ENCODE results near the gene ZNF559. TPM values are rescaled to one million over a fixed set of nuclear protein-coding genes. Genes with fewer than 3 reads are reported as not detected.
A peak's percentile ranks its signal among the peaks of the same experiment; 100 is the strongest.
"Not testable (repeated sequence)": the region's sequence is repeated elsewhere in the genome, so short reads cannot be mapped to it uniquely, and the experiment has no call there.

The ZNF559 gene
- total RNA-seq (2021) (12.3 and 17.2 TPM in 2 replicates), Bru-seq, nascent RNA (percentile 74 among the genes with signal in this experiment), BruChase-seq, experiment 1, labeled RNA remaining after a 2-hour chase (percentile 88 among the genes with signal in this experiment), BruChase-seq, experiment 2, labeled RNA remaining after a 6-hour chase (percentile 83 among the genes with signal in this experiment)
- long read RNA-seq, partial matches to known transcripts: 7 of 21 reads
- long read RNA-seq, other reads (novel, unspliced or antisense): 8 of 21 reads

- H3K27ac ChIP-seq (ENCODE audit: low read depth, low read length, poor library complexity, severe bottlenecking): peak within 1 kb of the TSS; percentile 60
- BruUV-seq (replicated peaks): no TSS peak
- CTCF ChIA-PET: no interaction called here
Measured at GRCh38 chr19:9323919-9324583, at the start of gene ZNF559. ZNF559 (plus strand) TSS chr19:9324179; CDS start chr19:9338550, 14,371 bp downstream.

GRCh38 chr19:9283485-9283884 is 40.5 kb upstream of the ZNF559 start:
- H3K36me3 ChIP-seq (ENCODE audit: insufficient read depth, low read length, poor library complexity, severe bottlenecking); BruUV-seq (replicated peaks); H3K27ac ChIP-seq (ENCODE audit: low read depth, low read length, poor library complexity, severe bottlenecking); intact Hi-C loops (cut with micrococcal nuclease; ENCODE audit: unreplicated experiment); DNase-seq (ENCODE audit: low spot score); H3K9me3 ChIP-seq (ENCODE audit: low read depth, low read length, poor library complexity, severe bottlenecking); H3K4me3 ChIP-seq (ENCODE audit: low read depth, low read length, poor library complexity, severe bottlenecking); H3K27me3 ChIP-seq (replicated peaks; ENCODE audit: insufficient read depth, low read depth, low read length, poor library complexity); POLR2A ChIA-PET (ENCODE audit: low non-redundant PET); H3K4me1 ChIP-seq (ENCODE audit: insufficient read depth, low read length, poor library complexity, severe bottlenecking); CTCF ChIA-PET: not testable (repeated sequence)

More at GRCh38 chr19:9323919-9324583, at the start of gene ZNF559:
- DNase-seq (ENCODE audit: low spot score): peak; percentile 96
- no peaks in the 10 kb centered on the region for H3K4me1 ChIP-seq (ENCODE audit: insufficient read depth, low read length, poor library complexity, severe bottlenecking)
- POLR2A ChIA-PET (ENCODE audit: low non-redundant PET): interaction anchor here (0.8 kb wide), 1 partner anchor 9 kb away, joined by 3 read pairs; no protein-coding TSS in a partner anchor
- peaks cover 16% of the 10 kb centered on the region for H3K36me3 ChIP-seq (ENCODE audit: insufficient read depth, low read length, poor library complexity, severe bottlenecking)
- intact Hi-C loops (cut with micrococcal nuclease; ENCODE audit: unreplicated experiment): no loop called here
- H3K4me3 ChIP-seq (ENCODE audit: low read depth, low read length, poor library complexity, severe bottlenecking): peak within 1 kb of the TSS; percentile 57
- no peaks in the 10 kb centered on the region for H3K27me3 ChIP-seq (replicated peaks; ENCODE audit: insufficient read depth, low read depth, low read length, poor library complexity)
- TF ChIP-seq EZH2 (IDR thresholded peaks at IDR 0.05; ENCODE audit: borderline replicate concordance, low read depth, low read length, poor library complexity, severe bottlenecking) (no peak), CTCF (conservative IDR thresholded peaks at IDR 0.05; ENCODE audit: low read depth, low read length) (peak; percentile 43)
- H3K9me3 ChIP-seq (ENCODE audit: low read depth, low read length, poor library complexity, severe bottlenecking): peaks cover 35% of the 10 kb centered on the region

GRCh38 chr19:9289231-9289884 is 34.6 kb upstream of the ZNF559 start:
- H3K4me1 ChIP-seq (ENCODE audit: insufficient read depth, low read length, poor library complexity, severe bottlenecking): no peaks in the 10 kb centered on the region
- H3K27me3 ChIP-seq (replicated peaks; ENCODE audit: insufficient read depth, low read depth, low read length, poor library complexity): no peaks in the 10 kb centered on the region
- intact Hi-C loops (cut with micrococcal nuclease; ENCODE audit: unreplicated experiment): no loop called here
- H3K9me3 ChIP-seq (ENCODE audit: low read depth, low read length, poor library complexity, severe bottlenecking): peaks cover 33% of the 10 kb centered on the region
- no peak overlapping the region for H3K27ac ChIP-seq (ENCODE audit: low read depth, low read length, poor library complexity, severe bottlenecking)
- peaks cover 5% of the 10 kb centered on the region for H3K36me3 ChIP-seq (ENCODE audit: insufficient read depth, low read length, poor library complexity, severe bottlenecking)
- no peak overlapping the region for H3K4me3 ChIP-seq (ENCODE audit: low read depth, low read length, poor library complexity, severe bottlenecking)
- POLR2A ChIA-PET (ENCODE audit: low non-redundant PET): no interaction called here
- CTCF ChIA-PET: interaction anchor here (0.6 kb wide), 1 partner anchor 508 kb away, joined by 3 read pairs; no protein-coding TSS in a partner anchor
- no peak for DNase-seq (ENCODE audit: low spot score)
- no TSS peak for BruUV-seq (replicated peaks)
- TF ChIP-seq EZH2 (IDR thresholded peaks at IDR 0.05; ENCODE audit: borderline replicate concordance, low read depth, low read length, poor library complexity, severe bottlenecking) (no peak), CTCF (conservative IDR thresholded peaks at IDR 0.05; ENCODE audit: low read depth, low read length) (no peak)
